Calu3 (cell line): ENCODE measurements around the gene RPTOR. TPM values are rescaled to one million over a fixed set of nuclear protein-coding genes. Genes with fewer than 3 reads are reported as not detected.

Source experiments
- BruUV-seq: library from RNA; stranded (reverse); fragments of 400-500 nt; replicated peaks from 2 replicates; lab custom pipeline; 2021; lab: Mats Ljungman, UMichigan
- CTCF ChIA-PET: fragments of 300-600 bp; sonication (Branson Sonifier 250); formaldehyde crosslinking; loops from one replicate; lab custom pipeline; 2022; ENCODE audit warnings: antibody characterized with exemption; lab: Charles Lee
- DNase-seq: peaks from one replicate; pipeline ENCODE4 v3.0.0; 2022
- H3K27ac Mint-ChIP-seq: one replicate; pipeline ENCODE4 v1.8.0; 2022; ENCODE audit warnings: mixed read lengths; ENCODE audit not compliant: unreplicated experiment
- H3K27me3 Mint-ChIP-seq: one replicate; pipeline ENCODE4 v1.8.0; 2022; ENCODE audit warnings: mixed read lengths; ENCODE audit not compliant: unreplicated experiment
- H3K36me3 Mint-ChIP-seq: one replicate; pipeline ENCODE4 v1.8.0; 2022; ENCODE audit warnings: mild to moderate bottlenecking, moderate library complexity, mixed read lengths; ENCODE audit not compliant: insufficient read depth, unreplicated experiment
- H3K4me1 Mint-ChIP-seq: one replicate; pipeline ENCODE4 v1.8.0; 2022; ENCODE audit warnings: mild to moderate bottlenecking, low read depth, mixed read lengths; ENCODE audit not compliant: unreplicated experiment
- H3K4me3 Mint-ChIP-seq: one replicate; pipeline ENCODE4 v1.8.0; 2022; ENCODE audit warnings: mild to moderate bottlenecking, low read depth, moderate library complexity, mixed read lengths; ENCODE audit not compliant: unreplicated experiment
- H3K9me3 Mint-ChIP-seq: one replicate; pipeline ENCODE4 v1.8.0; 2022; ENCODE audit warnings: low read depth, mixed read lengths; ENCODE audit not compliant: unreplicated experiment
- intact Hi-C: fragments of 100-400 bp; cut with micrococcal nuclease; formaldehyde crosslinking; loops from one replicate; pipeline ENCODE4 v1.10.0; 2022; ENCODE audit not compliant: unreplicated experiment
- total RNA-seq: library from RNA; stranded (reverse); gene quantifications from 2 replicates; pipeline ENCODE4 v1.2.3, GENCODE V29; 2022
- TF ChIP-seq, protein P1 (sequence below): fragments of 200-600 bp; IDR thresholded peaks from one replicate; pipeline ENCODE4 v1.8.0; 2022; ENCODE audit warnings: antibody characterized with exemption; ENCODE audit not compliant: unreplicated experiment

RPTOR gene
- total RNA-seq, 1 experiment from 2014 or later: 41.8 TPM

DNA sequence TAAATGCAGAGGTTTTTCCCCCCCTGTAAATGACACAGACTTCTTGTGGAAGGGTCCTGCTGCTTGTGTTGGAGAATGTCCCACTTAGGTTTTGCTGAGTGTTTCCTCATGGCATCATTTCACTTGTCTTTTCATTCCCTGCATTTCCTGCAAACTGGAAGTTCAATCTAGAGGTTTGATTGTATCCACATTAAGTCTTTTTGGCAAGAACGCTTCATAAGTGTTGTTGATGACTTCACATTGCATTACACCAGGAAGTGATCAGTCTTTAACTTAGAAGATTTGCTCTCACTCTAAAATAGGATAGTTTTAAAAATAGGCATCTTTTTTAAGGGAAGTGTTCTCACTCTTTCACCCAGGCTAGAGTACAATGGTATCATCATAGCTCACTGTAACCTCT, 67.2 kb downstream of the RPTOR start:
- DNase-seq: no peak
- H3K9me3 Mint-ChIP-seq: no peaks in the 10 kb centered on the region
- H3K27me3 Mint-ChIP-seq: no peaks in the 10 kb centered on the region
- intact Hi-C loops: no loop called here
- peaks cover 11% of the 10 kb centered on the region for H3K4me1 Mint-ChIP-seq
- no peak overlapping the region for H3K27ac Mint-ChIP-seq
- no TSS peak for BruUV-seq
- CTCF ChIA-PET: no interaction called here
- no peak overlapping the region for H3K4me3 Mint-ChIP-seq
- no peaks in the 10 kb centered on the region for H3K36me3 Mint-ChIP-seq
- TF ChIP-seq, protein P1, sequence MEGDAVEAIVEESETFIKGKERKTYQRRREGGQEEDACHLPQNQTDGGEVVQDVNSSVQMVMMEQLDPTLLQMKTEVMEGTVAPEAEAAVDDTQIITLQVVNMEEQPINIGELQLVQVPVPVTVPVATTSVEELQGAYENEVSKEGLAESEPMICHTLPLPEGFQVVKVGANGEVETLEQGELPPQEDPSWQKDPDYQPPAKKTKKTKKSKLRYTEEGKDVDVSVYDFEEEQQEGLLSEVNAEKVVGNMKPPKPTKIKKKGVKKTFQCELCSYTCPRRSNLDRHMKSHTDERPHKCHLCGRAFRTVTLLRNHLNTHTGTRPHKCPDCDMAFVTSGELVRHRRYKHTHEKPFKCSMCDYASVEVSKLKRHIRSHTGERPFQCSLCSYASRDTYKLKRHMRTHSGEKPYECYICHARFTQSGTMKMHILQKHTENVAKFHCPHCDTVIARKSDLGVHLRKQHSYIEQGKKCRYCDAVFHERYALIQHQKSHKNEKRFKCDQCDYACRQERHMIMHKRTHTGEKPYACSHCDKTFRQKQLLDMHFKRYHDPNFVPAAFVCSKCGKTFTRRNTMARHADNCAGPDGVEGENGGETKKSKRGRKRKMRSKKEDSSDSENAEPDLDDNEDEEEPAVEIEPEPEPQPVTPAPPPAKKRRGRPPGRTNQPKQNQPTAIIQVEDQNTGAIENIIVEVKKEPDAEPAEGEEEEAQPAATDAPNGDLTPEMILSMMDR: no peak

DNA sequence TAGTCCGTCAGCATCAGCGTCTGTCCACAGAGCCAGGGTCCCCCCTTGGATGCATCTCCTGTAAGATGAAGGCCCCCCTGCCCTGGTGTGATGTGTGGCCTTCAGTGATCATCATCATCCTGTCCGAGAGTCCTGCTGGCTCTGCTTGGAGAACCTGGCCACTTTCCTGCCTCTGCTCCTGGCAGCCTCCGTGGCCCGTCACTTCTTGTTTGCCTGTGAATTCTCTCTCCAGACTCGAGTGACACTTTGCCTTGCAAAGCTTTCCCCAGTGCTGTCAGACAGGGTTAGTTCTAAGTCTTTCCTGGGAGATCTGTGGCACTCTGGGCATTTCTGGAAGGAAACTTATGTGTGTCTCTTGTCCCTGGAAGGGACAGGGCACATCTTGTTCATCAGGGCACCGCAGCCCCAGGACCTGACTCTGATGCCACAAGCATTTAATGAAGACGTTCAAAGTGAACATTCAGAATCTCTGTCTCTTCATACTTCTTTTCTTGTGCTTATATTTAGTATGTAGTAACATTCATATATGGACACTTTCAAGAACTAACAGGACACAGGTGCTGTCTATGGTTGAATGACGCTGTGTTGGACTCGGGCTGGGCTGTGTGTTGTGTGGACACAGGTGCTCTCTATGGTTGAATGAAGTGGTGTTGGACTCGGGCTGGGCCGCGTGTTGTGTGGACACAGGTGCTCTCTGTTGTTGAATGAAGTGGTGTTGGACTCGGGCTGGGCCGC, 68.5 kb downstream of the RPTOR start:
- intact Hi-C loops: no loop called here
- Mint-ChIP-seq H3K4me3 (no peak overlapping the region), H3K27me3 (no peaks in the 10 kb centered on the region), H3K4me1 (peaks cover 8% of the 10 kb centered on the region), H3K36me3 (no peaks in the 10 kb centered on the region), H3K27ac (no peak overlapping the region), H3K9me3 (no peaks in the 10 kb centered on the region)
- no peak for DNase-seq
- TF ChIP-seq, protein P1: no peak
- BruUV-seq: no TSS peak
- CTCF ChIA-PET: no interaction called here

DNA sequence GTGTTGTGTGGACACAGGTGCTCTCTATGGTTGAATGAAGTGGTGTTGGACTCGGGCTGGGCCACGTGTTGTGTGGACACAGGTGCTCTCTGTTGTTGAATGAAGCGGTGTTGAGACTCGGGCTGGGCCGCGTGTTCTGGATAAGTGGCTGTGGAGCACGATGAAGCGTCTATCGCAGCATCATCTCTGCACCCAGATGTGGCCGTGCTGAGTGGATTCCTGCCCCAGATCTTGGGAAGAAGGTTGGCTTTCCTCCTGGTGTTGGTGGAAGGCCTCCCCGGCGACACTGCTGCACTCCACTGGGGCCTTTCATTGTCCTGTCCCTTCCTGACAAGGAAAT, 69.1 kb downstream of the RPTOR start:
- H3K27ac Mint-ChIP-seq: no peak overlapping the region
- TF ChIP-seq, protein P1: no peak
- H3K4me3 Mint-ChIP-seq: no peak overlapping the region
- CTCF ChIA-PET: no interaction called here
- H3K9me3 Mint-ChIP-seq: no peaks in the 10 kb centered on the region
- no peaks in the 10 kb centered on the region for H3K36me3 Mint-ChIP-seq
- no peaks in the 10 kb centered on the region for H3K27me3 Mint-ChIP-seq
- DNase-seq: no peak
- intact Hi-C loops: no loop called here
- H3K4me1 Mint-ChIP-seq: peaks cover 12% of the 10 kb centered on the region
- no TSS peak for BruUV-seq

DNA sequence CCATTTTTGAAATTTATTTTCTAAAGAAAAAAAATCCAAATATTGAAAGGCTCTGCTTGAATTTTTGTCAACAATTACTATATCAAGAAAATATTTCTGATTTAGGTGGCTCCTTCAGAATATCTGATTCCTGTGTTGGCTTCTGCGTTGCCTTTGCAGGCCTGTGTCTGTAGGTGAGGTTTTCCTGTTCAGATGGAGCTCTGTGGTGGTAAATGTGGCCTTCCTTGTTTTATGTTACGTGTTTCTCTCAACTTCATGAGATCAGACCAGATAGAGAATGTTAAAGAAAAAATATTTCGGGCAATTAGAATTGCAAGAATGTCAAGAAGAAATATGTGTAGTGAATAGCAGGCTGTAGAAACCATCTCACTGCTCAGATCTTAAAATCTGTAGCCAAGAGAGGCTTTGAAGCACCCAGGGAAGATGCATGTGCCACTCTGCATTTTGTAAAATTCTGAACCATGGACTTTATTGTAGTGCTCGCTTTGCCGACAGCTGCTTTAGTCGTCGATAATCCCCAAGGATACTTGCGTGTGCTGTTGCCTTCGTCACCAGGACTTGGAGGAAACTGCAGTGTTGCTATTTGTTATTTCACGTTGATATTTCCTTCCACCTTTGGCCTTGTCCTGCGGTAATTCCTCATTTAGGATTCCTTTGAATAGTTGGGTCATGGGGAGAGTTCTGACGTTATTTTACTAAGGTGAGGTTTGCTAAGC, 69.9 kb downstream of the RPTOR start:
- Mint-ChIP-seq H3K36me3 (no peaks in the 10 kb centered on the region), H3K4me3 (no peak overlapping the region), H3K9me3 (no peaks in the 10 kb centered on the region), H3K4me1 (peaks cover 20% of the 10 kb centered on the region), H3K27ac (no peak overlapping the region), H3K27me3 (no peaks in the 10 kb centered on the region)
- TF ChIP-seq, protein P1: no peak
- CTCF ChIA-PET: no interaction called here
- intact Hi-C loops: no loop called here
- DNase-seq: no peak
- no TSS peak for BruUV-seq
